SK-N-SH (cell line): ENCODE measurements around the gene JAM2. TPM values are rescaled to one million over a fixed set of nuclear protein-coding genes. Genes with fewer than 3 reads are reported as not detected.

Experiments
- polyA plus RNA-seq, 3 experiments: library from polyadenylated mRNA; depleted of rRNA; stranded (reverse); fragments of >200 nt; gene quantifications; 2 replicates each; pipeline ENCODE4 v1.2.3, GENCODE V29; 2012

Gene JAM2
- polyA plus RNA-seq, 1 of the 3 experiments (the other 2 are of a cell fraction), result 8.3 TPM

Other genes starting within 250 kb of the JAM2 start
- gene MRPL39, start 31.8 kb upstream of the JAM2 start, polyA plus RNA-seq (2012; rRNA removed), result 21.1 and 26.9 TPM in 2 replicates
- 277 and 307 TPM in 2 replicates for gene ATP5PF, start 95.6 kb downstream of the JAM2 start, polyA plus RNA-seq (2012; rRNA removed)
- gene GABPA, start 95.7 kb downstream of the JAM2 start, polyA plus RNA-seq (2012; rRNA removed), result 6.2 and 7.9 TPM in 2 replicates